Measurements from ENCODE around the gene PTCH1.

- TF ChIP-seq, protein P1, sequence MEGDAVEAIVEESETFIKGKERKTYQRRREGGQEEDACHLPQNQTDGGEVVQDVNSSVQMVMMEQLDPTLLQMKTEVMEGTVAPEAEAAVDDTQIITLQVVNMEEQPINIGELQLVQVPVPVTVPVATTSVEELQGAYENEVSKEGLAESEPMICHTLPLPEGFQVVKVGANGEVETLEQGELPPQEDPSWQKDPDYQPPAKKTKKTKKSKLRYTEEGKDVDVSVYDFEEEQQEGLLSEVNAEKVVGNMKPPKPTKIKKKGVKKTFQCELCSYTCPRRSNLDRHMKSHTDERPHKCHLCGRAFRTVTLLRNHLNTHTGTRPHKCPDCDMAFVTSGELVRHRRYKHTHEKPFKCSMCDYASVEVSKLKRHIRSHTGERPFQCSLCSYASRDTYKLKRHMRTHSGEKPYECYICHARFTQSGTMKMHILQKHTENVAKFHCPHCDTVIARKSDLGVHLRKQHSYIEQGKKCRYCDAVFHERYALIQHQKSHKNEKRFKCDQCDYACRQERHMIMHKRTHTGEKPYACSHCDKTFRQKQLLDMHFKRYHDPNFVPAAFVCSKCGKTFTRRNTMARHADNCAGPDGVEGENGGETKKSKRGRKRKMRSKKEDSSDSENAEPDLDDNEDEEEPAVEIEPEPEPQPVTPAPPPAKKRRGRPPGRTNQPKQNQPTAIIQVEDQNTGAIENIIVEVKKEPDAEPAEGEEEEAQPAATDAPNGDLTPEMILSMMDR (optimal IDR thresholded peaks at IDR 0.05 in 1 of 3, IDR thresholded peaks at IDR 0.05 in 1 of 3, conservative IDR thresholded peaks at IDR 0.05 in 1 of 3; ENCODE audit: extremely low read depth in 1 of 3, insufficient read depth in 2 of 3, low read length in 3 of 3): no peak
- TF ChIP-seq EZH2 (IDR thresholded peaks at IDR 0.05; ENCODE audit: low read length): no peak
Measured at GRCh38 chr9:95433096-95433819, 83.5 kb downstream of the PTCH1 start.

All from keratinocyte (primary cell).